ENCODE measurements around the gene MYLK.

MYLK gene

DNA sequence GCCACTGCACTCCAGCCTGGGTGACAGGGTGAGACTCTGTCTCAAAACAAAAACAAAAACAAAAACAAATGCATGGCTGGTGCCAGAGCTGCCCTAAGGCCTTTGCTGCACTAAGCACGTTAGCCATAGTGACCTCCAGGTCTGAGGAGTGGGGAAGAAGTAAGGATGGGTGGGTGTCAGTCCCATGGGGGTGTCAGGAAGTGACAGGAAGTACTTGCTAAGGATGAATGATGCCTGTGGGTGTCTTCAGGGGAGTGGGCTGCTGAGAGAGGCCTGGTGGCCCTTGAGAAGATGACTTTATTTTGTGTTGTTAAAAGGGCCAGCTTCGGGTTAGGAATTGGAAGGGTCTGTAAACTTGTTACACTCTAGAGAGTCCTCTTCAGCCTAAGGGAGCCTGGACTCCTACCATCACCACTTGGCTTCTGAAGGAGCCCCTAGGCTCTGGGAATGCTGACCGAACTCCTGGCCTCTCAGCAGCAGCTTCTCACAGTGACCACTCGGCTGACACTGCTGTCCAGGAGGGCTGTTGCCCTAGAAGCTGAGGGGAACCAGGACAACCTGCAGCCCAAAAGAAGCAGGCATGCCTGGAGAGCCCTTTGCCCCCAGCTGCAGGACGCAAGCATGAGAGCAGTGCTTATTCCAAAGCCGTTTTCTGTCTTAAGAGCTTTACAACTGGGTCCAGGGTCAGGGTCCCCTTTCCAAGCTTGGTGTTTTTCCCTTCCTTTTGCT, 116.4 kb downstream of the MYLK start:
- DNase-seq, result no peak

DNA sequence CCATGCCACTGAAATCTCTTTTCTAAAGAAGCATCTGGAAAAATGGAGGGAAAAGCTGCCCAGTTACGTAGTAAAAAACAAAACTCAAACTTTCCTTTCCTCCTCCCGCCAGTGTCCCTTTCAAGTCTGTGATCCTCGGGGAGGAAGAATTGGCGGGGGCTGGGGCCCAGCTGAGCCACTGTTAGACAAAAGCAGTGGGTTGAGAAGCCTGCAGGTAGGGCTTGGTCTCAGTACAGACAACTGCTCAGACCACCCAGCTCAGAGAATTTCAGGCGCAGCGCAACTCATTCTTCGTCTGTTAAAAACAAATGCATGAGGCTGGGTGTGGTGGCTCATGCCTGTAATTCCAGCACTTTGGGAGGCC, 117.1 kb downstream of the MYLK start:
- DNase-seq, result no peak

GRCh38 chr3:123766193-123767008, 117.7 kb downstream of the MYLK start:
- no peak for DNase-seq

DNA sequence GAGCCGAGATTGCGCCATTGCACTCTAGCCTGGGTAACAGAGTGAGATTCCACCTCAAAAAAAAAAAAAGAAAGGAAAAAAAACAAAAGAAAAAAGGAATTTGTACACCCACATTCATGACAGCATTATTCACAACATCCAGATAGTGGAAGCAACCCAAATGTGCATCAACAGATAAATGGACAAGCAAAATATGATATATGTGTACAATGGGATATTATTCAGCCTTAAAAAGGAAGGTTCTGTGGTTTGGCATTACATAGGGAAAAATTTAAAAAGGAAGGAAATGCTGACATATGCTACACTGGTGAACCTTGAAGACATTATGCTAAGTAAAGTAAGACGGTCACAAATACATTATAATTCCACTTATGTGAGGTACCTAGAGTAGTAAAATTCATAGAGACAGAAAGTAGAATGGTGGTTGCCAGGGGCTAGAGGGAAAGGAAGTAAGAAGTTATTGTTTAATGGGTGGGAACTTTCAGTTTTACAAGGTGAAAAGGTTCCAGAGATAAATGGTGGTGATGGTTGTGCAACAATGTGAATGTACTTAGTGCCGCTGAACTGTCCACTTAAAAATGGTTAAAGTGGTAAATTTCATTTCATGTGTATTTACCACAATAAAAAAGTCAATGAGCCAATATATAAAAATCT, 118.5 kb downstream of the MYLK start:
- DNase-seq, result peak; percentile 22

DNA sequence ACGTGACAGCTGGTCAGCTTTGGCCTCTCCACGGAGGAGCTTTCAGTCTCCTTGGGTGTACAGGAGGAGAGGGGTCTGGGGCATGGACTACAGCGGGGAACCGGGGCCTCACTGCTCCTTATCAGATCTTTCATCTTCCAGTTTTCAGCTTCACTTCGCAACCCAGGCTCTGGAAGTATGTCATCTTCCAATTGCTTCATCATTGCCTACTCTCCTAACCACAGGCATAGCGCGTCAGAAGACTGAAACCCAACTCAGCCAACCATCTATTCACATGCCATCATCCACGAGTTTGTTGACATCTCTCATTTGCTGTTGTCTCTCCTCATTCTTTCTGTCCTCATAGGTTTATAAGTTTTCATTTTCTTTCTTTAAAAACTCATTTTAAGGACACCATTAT, 119.5 kb downstream of the MYLK start:
- DNase-seq, result peak; percentile 72

- no peak for DNase-seq
Measured at GRCh38 chr3:123762805-123763204, 121.3 kb downstream of the MYLK start.

DNA sequence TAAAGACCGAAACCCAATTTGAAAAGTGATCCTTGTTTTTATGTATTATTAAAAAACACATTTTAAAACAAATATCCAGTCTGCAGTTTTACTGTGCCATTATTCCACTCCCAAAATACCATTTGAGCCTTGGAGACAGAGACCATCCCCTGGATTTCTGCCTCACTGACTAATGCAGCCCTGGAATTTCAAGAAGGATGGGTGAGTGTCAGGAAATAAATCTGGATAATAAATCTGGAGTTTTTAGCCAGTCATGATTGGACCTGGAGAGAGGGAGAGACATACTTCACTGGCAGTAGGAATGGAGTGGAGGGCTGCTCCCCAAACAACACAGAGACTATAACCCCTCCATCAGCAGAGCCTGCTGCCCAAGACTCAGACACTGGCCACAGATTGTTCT, 123.3 kb downstream of the MYLK start:
- no peak for DNase-seq

DNA sequence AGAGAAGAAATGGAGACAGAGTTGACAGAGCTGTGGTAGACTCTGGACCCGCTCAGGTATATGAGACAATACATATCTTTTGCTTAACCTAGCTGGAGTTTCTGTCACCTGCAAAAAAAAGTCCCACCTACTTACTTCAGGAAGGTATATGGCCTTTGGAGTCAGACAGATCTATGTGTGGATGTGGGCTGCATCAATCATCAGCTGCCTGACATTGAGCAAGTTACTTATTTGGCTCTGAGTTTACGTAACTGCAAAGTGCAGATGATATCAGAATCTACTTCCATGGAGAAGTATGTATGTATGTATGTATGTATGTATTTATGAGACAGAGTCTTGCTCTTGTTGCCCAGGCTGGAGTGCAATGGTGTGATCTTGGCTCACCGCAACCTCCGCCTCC, 124.3 kb downstream of the MYLK start:
- DNase-seq, result peak; percentile 56

DNA sequence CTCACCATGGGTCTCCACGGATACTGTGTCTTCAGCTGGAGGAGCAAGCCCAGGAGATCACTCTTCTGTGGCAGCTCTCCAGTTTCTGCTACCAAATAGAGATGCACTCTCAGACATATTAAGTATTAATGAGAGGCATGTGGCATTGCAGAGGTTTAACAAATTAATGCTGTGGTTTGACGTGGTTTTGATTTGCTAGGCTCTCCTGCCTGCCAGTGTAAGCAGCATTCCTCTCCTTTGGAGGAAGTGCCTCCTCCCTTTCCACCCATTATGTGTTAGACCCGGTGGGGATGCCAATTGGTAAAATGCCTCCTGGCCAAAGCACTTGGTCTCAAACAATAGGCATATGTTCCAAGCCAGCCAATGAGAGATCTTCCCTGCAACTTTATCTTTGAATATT, 124.8 kb downstream of the MYLK start:
- no peak for DNase-seq

GRCh38 chr3:123758081-123758564, 126.0 kb downstream of the MYLK start:
- DNase-seq, result no peak

GRCh38 chr3:123757281-123757940, 126.7 kb downstream of the MYLK start:
- DNase-seq, result peak; percentile 85

DNA sequence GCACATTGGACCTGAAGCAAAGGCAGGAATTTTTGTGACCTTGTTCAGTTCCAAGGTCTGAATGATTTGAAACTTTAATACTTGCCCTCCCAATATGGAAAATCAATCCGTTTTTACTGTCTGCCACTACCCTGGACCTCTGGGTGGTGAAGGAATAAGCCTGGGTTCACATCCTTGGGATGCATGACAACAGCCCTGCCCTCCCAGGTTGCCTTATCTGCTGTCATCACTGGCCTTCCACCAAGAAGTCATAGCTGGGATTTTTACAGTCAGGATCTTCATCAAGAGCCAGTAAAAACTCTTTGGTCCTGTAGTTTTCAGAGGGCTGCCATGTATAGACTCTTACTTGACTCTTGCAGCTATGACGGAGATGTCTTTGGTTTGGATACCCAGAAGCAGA, 128.6 kb downstream of the MYLK start:
- no peak for DNase-seq

DNA sequence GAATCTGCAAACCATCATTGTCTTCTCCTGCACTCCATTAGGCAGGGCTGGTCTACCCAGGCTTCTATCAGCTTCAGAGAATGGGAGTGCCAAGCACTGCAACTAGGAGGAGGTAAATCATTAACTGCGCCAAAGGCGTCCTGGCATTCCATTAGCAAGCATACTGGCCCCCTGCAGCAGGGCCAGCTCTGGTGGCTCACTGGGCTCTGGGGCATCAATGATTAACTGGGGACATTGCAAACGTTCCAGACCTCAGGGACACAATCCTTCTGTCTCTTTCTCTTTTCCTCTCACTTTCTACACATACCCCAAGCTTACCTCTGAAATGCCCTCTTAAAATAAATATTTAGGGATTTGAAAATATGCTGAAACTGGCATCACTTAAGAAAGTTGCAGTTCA, 129.0 kb downstream of the MYLK start:
- no peak for DNase-seq

- DNase-seq, result no peak
Measured at GRCh38 chr3:123753286-123753685, 130.8 kb downstream of the MYLK start.

DNA sequence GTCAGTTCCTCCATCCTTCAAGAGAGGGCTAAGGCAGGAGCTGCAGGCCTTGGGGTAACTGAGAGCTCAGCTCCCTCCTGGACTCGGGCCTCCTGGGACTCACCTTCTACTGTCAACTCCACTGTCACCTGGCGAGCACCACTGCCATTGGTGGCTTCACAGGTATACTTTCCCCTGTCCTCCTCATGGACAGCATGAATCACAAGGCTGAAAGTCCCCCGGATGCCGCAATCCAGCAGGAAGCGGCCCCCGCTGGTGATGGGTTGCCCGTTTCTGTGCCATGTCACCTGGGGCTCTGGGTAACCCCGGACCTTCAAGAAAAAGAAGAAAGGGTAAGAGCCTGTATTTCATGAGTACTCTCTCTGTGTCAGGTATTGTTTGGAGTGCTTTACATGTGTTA, 131.9 kb downstream of the MYLK start:
- DNase-seq, result no peak

DNA sequence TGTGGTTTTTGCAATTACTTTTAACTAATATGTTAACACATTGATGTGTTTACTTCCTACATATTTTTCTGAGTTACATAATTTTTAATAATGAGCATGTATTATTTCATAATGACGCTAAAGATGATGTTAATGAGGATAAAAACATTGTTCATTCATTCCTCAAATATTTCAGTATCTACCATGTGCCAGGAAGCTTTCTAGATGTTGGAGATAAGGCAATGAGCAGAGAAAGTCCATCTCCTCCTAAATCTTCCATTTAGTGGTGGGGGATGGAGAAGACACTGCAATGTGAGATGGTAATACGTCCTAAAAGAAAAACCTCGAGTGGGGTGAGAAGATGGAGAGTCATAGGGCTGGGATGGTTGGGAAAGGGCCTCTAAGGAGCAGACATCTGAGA, 132.7 kb downstream of the MYLK start:
- DNase-seq, result no peak

GRCh38 chr3:123750659-123751420, 133.3 kb downstream of the MYLK start:
- DNase-seq, result no peak

DNA sequence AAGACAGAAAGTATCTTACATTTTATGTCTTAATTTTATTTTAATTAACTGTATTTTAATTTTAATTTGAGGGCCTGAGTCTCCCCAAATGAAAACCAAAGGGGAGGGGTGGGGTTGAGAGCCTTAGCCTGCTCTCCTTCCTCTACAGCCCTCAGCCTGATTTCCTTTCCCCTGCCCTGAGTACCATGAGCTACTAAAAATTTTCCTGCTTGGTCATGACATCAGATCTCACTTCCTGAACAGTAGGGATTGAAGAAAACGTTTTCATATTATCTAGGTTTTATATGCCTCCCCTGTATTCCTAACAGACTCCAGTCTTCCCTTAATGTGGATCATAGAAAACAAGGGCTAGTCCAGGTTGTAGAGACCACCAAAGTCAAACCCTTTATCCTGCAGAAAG, 133.9 kb downstream of the MYLK start:
- DNase-seq, result no peak

DNA sequence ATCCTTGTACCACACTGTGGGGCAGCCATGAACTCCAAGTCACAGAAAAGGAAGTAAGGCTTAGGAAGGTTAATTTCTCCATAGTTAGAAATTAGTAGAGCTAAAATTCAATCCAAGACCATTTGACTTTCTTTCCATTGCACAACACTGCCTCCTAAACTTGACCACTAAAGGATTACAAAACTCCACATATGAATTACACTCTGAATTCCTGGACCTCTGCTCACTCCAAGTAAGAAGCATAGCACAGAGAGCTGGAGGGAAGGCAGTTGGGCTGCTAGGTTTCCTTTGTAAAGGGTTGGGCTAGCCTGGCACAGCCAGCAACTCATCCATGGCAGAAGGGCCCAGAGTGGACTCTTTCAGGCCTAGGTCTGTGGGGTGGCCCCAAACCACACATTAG, 134.4 kb downstream of the MYLK start:
- peak; percentile 38 for DNase-seq

DNA sequence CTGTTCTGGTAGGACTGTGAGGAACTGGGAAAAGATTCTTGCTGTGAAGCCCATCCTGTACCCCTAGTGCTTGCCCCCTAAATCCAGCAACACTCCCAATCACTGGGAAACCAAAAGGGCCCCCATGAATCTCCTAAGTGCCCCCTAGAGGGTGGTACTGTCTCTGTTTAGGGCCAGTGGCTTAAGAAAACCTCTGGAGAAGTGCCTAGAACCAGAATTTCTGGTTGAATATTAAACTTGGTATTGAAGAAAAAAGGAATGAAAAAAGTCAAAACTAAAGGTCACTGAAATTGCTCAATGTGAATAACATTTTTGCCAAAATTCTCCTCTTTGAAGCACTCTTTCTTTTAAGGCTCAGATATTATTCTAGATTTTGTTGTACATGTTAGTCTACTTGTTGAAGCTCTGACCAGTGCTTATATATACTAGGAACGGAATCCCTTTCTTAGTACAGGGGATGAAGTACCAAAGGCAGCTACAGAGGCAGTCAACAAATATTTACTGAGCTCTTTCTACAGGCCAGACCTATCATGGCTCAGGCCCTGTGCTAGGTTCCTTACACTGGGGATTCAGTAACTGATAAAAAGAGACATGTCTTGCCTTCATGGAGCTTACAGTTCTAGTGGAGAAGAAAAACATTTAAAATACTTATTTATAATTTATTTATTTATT, 138.8 kb downstream of the MYLK start:
- DNase-seq, result no peak

- DNase-seq, result no peak
Measured at GRCh38 chr3:123744064-123744463, 140.1 kb downstream of the MYLK start.

DNA sequence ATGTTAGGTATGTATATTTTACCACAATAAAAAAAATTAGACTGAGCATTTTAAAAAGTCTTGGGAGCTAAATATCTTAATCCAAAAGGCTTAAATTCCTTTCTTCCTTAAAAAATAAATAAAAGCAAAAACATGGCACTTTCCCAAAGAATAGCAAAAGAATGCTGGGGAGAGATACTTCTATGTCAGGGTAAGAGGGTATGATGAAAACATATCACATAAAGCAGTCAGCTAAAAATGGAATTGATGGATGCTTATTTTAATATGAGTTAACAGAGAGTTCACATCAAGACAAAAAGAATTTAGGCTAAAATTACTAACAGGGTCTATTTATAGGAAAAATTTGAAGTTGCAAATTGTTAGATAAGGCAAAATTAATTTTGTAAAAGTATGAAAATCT, 141.0 kb downstream of the MYLK start:
- DNase-seq, result no peak

Measured in inflammatory macrophage treated with lipopolysaccharide for 4 hours (primary cell).